ENCODE data around the gene PPP4R3C.
"Not testable (repeated sequence)": the region's sequence is repeated elsewhere in the genome, so short reads cannot be mapped to it uniquely, and the experiment has no call there.

DNA sequence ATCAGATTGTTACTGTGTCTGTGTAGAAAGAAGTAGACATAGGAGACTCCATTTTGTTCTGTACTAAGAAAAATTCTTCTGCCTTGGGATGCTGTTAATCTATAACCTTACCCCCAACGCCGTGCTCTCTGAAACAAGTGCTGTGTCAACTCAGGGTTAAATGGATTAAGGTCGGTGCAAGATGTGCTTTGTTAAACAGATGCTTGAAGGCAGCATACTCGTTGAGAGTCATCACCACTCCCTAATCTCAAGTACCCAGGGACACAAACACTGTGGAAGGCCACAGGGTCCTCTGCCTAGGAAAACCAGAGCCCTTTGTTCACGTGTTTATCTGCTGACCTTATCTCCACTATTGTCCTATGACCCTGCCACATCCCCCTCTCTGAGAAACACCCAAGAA is 4.0 kb downstream of the PPP4R3C start:
- TF ChIP-seq, protein P1, sequence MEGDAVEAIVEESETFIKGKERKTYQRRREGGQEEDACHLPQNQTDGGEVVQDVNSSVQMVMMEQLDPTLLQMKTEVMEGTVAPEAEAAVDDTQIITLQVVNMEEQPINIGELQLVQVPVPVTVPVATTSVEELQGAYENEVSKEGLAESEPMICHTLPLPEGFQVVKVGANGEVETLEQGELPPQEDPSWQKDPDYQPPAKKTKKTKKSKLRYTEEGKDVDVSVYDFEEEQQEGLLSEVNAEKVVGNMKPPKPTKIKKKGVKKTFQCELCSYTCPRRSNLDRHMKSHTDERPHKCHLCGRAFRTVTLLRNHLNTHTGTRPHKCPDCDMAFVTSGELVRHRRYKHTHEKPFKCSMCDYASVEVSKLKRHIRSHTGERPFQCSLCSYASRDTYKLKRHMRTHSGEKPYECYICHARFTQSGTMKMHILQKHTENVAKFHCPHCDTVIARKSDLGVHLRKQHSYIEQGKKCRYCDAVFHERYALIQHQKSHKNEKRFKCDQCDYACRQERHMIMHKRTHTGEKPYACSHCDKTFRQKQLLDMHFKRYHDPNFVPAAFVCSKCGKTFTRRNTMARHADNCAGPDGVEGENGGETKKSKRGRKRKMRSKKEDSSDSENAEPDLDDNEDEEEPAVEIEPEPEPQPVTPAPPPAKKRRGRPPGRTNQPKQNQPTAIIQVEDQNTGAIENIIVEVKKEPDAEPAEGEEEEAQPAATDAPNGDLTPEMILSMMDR (IDR thresholded peaks at IDR 0.05): not testable (repeated sequence)
- not testable (repeated sequence) for TF ChIP-seq POLR2A (IDR thresholded peaks at IDR 0.05)
